Breast epithelium (tissue), 3 donors: ENCODE measurements around the gene CCNL1.

Source experiments
- POLR2A ChIP-seq: fragments of 450-650 bp; IDR thresholded peaks from one replicate; pipeline ENCODE4 v1.6.1; 2016; ENCODE audit warnings: antibody characterized with exemption, mild to moderate bottlenecking, moderate library complexity
- POLR2AphosphoS5 ChIP-seq, 3 donors: sonication (generic); formaldehyde crosslinking; IDR thresholded peaks; one replicate each; pipeline ENCODE4 v1.6.1; 2017; ENCODE audit warnings: antibody characterized with exemption in 3 of 3
- TF ChIP-seq, protein P1 (sequence below), 3 donors: fragments of 450-650 bp; IDR thresholded peaks; one replicate each; pipeline ENCODE4 v1.5.1; 2016 to 2017; ENCODE audit warnings: antibody characterized with exemption in 3 of 3, mild to moderate bottlenecking in 3 of 3, moderate library complexity in 3 of 3

DNA sequence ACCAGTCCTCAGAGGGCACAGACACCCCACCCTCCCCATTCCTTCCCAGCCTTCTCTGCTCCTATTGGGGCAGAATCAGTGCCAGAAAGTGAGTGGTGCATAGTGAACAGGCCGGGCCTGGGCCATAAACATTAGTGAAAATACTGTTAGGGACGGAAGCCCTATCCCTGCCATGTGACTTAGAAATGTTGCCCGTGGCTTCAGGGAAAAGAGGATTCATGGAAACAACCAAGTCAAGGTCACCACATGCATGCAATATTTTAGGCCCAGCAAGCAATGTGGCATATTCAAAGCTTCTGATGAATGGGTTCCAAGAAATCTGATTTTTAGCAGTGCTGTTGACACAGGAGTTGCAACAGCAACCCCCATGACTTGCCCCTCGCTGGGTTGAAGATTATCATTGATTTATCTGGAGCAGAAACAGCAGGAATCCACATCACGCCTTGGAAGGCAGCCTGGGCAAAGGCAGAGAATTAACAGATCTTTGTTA is 52.3 kb downstream of the CCNL1 start:
- no peak for TF ChIP-seq POLR2A
- TF ChIP-seq, protein P1, sequence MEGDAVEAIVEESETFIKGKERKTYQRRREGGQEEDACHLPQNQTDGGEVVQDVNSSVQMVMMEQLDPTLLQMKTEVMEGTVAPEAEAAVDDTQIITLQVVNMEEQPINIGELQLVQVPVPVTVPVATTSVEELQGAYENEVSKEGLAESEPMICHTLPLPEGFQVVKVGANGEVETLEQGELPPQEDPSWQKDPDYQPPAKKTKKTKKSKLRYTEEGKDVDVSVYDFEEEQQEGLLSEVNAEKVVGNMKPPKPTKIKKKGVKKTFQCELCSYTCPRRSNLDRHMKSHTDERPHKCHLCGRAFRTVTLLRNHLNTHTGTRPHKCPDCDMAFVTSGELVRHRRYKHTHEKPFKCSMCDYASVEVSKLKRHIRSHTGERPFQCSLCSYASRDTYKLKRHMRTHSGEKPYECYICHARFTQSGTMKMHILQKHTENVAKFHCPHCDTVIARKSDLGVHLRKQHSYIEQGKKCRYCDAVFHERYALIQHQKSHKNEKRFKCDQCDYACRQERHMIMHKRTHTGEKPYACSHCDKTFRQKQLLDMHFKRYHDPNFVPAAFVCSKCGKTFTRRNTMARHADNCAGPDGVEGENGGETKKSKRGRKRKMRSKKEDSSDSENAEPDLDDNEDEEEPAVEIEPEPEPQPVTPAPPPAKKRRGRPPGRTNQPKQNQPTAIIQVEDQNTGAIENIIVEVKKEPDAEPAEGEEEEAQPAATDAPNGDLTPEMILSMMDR (IDR thresholded peaks at IDR 0.05) = no peak
- TF ChIP-seq POLR2AphosphoS5 (IDR thresholded peaks at IDR 0.05) = no peak
